Neural cell (in vitro differentiated cells): ENCODE measurements around the gene IGFL2.

ENCODE experiments used
- CTCF ChIP-seq: fragments of 450-650 bp; IDR thresholded peaks from 2 replicates; pipeline ENCODE4 v1.5.1; 2014; ENCODE audit warnings: antibody characterized with exemption, mild to moderate bottlenecking, moderate library complexity; ENCODE audit not compliant: poor library complexity, severe bottlenecking
- EZH2 ChIP-seq: fragments of 200-600, 300-800 bp; shearing (Covaris generic), sonication (generic); IDR thresholded peaks from 2 replicates; pipeline ENCODE4 v1.6.1; 2014; ENCODE audit warnings: antibody characterized with exemption, low read length, borderline replicate concordance, mild to moderate bottlenecking; ENCODE audit not compliant: insufficient read depth, poor library complexity, severe bottlenecking
- POLR2AphosphoS5 ChIP-seq: IDR thresholded peaks from 2 replicates; pipeline ENCODE4 v1.6.1; 2012
- TAF1 ChIP-seq: IDR thresholded peaks from 2 replicates; pipeline ENCODE4 v1.6.1; 2012; ENCODE audit warnings: low read depth

GRCh38 chr19:46198756-46199155 is 50.7 kb downstream of the IGFL2 start:
- TF ChIP-seq POLR2AphosphoS5 (no peak), TAF1 (no peak), EZH2 (no peak), CTCF (no peak)
